HG02759 (cell line): ENCODE results near the gene AGAP1.
"Not testable (repeated sequence)": the region's sequence is repeated elsewhere in the genome, so short reads cannot be mapped to it uniquely, and the experiment has no call there.

ENCODE experiments used
- ATAC-seq: cut with Tn5 transposase; IDR thresholded peaks from one replicate; pipeline ENCODE4 v1.9.1; 2021; ENCODE audit warnings: mild to moderate bottlenecking, moderate library complexity; ENCODE audit not compliant: unreplicated experiment

The AGAP1 gene

GRCh38 chr2:235584638-235585007, 90.8 kb downstream of the AGAP1 start:
- ATAC-seq: no peak

DNA sequence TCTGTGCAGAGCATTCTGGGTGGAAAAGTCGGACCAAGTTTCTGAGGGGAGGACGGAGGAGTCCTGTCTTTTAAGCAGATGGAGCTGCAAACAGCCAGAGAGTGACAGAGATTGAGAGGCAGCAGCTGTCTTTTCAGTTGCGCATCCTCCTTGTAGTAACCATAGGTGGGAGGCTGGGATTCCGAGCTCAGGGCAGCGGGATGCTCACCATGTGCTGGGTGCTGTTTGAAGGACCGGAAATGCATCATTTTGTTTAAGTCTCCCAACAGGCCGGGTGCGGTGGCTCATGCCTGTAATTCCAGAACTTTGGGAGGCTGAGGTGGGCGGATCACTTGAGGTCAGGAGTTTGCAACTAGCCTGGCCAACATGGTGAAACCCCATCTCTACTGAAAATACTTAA, 93.4 kb downstream of the AGAP1 start:
- no peak for ATAC-seq

DNA sequence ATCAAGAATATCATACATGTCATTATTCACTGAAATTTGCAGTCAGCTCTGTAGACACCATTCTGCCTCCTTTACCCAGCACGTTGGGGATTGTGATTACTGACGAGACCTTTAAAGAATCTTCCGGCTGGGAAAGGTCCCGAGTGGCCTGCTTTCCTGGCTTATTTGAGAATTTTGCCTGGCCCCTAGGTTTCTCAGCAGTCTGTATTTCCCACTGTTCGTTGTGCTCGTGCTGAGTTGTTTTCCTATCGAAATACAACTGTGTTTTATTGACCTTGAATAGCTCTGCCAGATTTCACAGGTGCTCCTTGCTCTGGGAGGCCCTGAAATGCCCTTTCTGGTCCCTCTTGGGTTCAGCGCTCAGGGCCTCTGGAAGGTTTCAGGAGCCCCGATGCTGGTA, 94.9 kb downstream of the AGAP1 start:
- no peak for ATAC-seq

GRCh38 chr2:235591231-235591730, 97.4 kb downstream of the AGAP1 start:
- no peak for ATAC-seq

DNA sequence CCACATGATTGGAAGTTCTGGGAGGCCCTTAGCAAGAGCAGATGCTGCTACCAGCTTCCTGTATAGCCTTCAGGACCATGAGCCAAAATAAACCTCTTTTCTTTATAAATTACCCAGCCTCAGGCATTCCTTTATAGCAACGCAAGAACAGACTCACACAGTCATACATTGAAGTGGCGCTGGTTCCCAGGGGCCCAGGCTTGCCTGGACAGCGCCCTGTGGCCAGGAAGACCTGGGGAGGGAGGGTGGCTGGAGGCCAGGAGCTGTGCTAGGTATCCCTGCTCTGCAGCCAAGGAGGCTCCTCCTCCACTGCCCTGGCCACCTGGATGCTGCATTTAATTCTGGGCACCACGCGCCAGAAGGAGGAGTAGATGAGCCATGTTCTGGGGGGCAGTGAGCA, 98.1 kb downstream of the AGAP1 start:
- ATAC-seq: no peak

DNA sequence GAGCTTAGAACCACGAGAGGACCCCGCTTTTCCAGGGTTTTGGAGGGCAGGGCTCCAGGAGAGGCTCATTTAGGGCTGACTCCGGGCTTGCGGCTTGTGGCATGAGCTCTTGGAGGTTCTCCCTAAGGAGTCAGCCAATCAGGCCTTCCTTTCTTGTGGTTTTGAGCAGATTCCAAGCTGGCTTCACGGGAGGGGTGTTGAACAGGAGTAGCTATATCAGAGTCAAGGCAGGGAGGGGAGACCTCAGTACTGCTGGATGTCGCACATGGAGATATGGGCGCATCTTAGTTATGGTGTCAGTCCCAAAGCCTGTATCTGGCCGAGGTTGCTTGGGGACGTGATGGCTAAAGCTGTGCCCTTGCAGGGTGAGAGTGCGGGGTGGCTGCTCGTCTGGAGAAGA, 98.6 kb downstream of the AGAP1 start:
- no peak for ATAC-seq

DNA sequence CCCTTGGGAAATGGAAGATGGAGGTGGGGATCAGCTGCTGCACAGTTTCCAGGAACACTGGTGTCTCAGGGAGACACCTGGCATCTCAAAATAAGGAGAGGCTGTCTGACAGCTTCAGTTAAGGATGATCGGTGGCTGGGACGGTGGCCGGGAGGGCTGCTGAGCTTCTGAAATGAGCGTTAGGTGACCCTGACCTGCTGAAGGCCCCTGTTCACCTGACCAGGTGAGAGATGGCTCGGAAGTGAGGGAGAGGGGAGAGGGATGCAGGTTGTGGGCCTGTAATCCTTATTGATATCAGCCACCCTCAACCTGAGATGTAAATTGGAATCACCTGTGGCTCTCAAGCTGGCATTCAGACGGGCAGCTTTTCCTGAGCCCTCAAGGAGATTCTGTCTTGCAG, 99.0 kb downstream of the AGAP1 start:
- no peak for ATAC-seq

DNA sequence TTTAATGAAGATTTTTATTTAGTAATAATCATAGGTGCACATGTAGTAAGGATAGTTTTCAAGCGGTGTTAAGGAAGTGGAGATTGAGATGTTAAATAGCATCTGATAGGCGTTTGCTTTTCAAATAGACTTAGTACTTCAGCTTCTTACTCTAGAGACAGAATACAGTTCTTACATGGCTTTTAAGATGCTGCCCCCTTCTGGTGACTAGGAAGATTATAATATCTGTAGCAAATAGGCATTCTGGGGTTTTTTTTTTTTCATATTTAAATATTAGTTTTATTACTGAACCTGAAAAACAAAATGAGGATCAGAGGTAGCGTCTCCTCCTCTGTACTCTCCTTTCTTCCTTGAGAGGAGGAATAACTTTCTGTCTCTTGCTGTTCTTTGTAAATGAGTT, 100.2 kb downstream of the AGAP1 start:
- no peak for ATAC-seq

DNA sequence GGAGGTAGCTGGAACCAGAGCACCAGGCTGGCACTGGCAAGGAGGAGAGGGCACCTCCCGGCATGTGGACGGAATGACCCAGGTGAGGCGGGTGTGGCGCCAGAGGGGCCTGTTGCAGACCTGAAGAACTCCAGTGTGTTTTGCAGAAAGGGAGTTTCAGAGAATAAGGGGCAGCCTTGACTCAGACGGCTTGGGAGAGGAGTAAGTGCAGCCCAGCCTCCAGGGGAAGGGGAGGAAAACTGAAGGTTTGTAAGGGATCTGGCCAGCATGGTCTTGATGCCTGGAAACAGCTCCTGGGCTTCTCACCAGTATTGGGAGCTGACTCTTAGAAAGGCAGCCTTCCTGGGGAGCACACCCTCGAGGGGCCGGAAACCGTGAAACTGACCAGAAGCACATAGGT, 101.1 kb downstream of the AGAP1 start:
- ATAC-seq: no peak

DNA sequence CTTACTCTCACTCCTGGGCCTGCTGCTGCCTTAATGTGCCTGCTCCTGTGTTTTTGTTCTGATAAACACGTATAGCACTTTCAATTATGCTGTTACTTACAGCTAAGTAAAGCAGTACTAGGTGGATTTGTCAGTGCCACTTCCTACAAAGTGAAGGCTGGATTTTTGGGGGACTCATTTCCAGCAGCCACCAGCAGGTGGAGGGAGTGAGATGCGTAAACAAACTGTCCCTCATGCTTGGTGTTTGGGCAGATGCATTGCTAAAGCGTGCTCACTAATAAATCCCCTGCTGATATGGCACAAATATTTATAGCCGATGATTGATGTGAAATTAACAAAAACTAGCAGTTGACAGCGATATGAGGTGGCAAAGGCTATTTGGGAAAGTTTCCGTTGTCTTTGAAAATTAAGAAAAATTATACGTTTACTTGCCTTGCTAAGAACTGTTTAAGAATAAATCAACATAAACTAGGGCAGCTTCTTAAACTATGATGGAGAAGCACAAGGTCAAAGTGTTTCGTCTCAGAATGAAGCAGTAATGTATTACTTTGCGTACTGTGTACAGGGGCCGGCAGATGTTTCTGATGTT, 101.7 kb downstream of the AGAP1 start:
- ATAC-seq: no peak

DNA sequence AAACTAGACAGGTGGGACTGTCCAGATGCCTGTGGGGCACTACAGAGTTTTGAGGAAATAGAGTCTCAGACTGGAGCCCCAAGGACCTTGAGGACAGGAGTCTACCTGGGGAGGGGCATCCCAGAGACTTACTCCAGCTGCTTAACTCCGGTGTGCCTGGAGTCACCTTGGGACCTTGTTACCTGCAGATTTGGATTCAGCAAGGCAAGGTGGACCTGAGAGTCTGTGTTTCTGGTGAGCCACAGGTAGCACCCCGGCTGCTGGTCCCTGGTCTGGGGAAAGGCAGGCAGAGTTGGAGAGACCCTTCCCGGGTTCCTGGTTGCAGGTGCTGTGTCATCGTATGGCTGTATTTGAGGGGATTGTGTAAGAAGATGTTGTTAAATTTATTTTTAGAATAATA, 102.4 kb downstream of the AGAP1 start:
- no peak for ATAC-seq

DNA sequence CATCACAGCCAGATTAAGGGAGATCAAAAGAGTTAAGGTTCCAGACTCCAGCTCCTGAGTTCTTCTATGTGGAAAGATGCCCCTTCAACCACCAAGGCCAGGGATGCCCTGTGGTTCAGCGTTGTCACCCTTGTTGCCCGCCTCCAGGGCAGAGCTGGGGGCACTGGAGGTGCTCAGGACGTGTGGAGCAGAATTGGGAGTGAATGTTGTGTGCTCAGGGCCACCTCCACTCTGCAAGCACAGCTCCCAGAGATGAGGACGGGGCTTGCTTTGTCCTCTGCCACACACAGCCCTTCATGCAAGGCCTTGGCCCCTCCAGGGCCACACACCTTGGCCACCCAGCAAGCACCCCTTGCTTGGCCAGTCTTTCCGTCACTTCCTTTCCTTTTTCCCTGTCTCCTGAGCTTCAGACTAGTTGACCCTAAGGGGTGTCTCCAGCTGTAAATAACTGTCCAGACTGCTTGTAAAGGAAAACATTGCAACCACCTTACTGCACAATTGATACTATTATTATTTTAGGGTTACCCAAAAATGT, 103.3 kb downstream of the AGAP1 start:
- ATAC-seq: no peak

DNA sequence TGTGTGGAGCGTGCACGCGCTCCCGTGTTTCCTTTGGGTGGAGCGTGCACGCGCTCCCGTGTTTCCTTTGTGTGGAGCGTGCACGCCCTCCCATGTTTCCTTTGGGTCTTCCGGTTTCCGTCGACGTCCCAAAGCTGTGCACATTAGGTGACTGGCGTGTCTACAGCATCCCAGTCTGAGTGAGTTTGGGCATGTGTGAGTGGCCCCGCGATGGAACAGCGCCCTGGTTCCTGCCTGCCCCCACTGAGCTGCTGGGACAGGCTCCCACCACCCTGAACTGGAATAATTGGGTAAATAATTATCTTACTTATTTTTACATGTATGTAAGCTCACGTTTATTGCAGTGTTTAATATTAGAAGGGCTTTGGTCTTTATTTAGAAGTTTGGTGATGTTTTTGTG, 104.2 kb downstream of the AGAP1 start:
- ATAC-seq: no peak

DNA sequence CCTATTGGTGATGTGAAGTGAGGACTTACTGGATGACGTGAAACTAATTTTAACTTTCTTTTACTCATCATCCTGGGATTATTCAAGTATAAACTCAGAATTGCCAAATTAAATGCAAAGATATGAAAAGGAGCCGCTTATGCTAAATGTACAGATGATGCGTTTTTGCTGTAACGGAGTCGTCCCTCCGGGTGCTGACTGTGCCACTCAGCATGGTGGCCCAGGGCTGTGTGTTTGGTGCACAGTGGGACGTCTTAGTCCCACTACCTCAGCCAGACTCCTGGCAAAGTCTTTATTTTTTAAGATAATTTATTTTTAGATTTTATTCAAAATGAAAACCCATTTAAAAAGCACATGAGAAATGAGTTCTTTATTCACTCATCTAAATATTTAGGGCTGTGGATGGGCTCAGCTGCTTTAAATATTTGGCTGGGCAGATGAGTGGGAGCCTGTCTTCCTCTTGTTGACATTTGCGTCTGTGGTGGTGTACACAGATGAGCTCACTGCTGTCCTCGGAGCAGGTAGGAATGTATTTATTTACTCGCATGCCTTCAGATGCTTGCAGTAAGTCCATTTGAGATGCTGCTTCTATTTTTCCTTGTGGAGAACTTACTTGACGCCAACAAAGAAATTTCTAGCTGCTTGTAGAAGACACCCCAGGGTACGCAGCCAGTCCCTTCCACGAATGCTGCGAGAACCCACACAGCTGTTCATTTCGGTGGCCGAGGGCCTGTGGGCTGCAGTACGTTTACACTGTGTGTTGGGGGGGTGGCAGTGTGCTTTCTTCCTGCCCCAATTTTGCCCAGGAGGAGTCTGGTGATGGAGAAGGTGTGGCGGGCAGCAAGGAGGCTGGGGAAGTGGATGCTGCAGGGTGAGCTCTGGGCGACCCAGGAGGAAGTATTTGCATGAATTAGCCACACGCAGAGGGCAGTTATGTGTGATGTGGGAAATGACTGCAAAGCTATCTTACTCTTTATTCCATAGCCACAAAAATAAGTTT, 105.0 kb downstream of the AGAP1 start:
- no peak for ATAC-seq

GRCh38 chr2:235599596-235600338, 105.9 kb downstream of the AGAP1 start:
- ATAC-seq: no peak

DNA sequence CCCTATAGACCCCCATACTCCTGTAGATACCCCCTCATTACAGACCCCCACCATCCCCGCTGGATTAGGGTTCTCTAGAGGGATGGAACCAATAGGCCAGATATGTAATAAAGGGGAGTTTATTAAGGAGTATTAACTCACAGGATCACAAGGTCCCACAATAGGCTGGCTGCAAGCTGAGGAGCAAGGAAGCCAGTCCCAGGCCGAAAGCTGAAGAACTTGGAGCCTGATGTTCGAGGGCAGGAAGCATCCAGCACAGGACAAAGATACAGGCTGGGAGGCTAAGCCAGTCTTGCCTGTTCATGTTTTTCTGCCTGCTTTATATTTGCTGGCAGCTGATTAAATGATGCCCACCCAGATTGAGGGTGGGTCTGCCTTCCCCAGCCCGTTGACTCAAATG, 106.6 kb downstream of the AGAP1 start:
- no peak for ATAC-seq

GRCh38 chr2:235600926-235601325, 107.1 kb downstream of the AGAP1 start:
- no peak for ATAC-seq

- no peak for ATAC-seq
Measured at GRCh38 chr2:235601960-235602704, 108.3 kb downstream of the AGAP1 start.

- not testable (repeated sequence) for ATAC-seq
Measured at GRCh38 chr2:235602971-235603370, 109.1 kb downstream of the AGAP1 start.

GRCh38 chr2:235603659-235604058, 109.8 kb downstream of the AGAP1 start:
- no peak for ATAC-seq
